Measurements from ENCODE around the gene PLCB2. TPM values are rescaled to one million over a fixed set of nuclear protein-coding genes. Genes with fewer than 3 reads are reported as not detected.

Gene PLCB2
- total and polyA plus RNA-seq, 5 donors: 11.5 to 28.9 (median 19.5) TPM

- no peak overlapping the region for H3K27ac ChIP-seq (ENCODE audit: low read length)
- ATAC-seq (no peak), DNase-seq (peak in 1 of 3 donors; percentile 38)
- WGBS: 92% methylated on average over 8 of the region's 8 CpGs
- H3K4me1 ChIP-seq (ENCODE audit: control insufficient read depth, insufficient read depth, low read length): peaks cover 2% of the 10 kb centered on the region
- H3K9me3 ChIP-seq (ENCODE audit: control insufficient read depth, low read length): no peaks in the 10 kb centered on the region
- intact Hi-C loops (cut with DNase I): no loop called here
- H3K4me3 ChIP-seq (ENCODE audit: low read length): no peak overlapping the region
- no peaks in the 10 kb centered on the region for H3K27me3 ChIP-seq (ENCODE audit: control insufficient read depth, insufficient read depth)
Measured at GRCh38 chr15:40246496-40247280, 61.0 kb downstream of the PLCB2 start.

DNA sequence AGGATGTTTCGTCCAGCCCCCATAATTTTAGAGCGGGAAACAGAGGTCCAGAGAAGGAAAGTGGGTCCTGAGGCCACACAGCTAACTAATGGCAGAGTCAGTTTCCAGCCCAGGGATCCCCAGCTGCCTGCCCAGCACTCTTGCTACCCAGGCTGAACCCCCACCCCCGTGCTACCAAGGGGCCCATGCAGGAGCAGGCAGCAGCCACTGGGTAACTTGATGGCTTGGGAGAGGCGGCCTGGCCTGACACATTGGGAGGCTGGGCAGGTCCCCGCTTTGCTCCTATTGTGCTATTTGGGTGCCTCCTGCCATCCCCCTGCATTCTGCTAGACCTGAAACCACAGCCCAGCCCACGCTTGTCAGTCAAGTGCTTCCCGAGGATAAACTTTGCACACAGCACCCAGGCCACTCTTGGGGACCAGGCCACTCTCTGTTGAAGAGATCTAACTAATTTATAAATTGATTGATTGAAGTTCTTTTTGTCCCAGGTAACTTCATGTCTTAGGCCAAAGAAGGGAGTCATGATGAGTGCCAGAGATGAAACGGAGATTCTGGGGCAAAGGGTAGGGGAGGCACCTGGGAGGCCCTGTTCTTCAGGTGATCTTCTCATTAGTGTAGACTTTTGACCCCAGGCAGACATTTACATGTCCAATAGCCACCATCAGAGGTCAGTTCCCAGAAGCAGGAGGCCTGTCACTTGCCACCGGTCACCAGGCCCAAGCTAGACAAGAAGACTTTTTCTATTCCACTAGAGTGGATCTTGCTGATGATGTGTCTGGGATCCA, 61.9 kb downstream of the PLCB2 start:
- no peaks in the 10 kb centered on the region for H3K27me3 ChIP-seq (ENCODE audit: control insufficient read depth, insufficient read depth)
- peak in 1 of 3 donors; percentile 50 for DNase-seq
- no peaks in the 10 kb centered on the region for H3K9me3 ChIP-seq (ENCODE audit: control insufficient read depth, low read length)
- H3K4me1 ChIP-seq (ENCODE audit: control insufficient read depth, insufficient read depth, low read length): peaks cover 2% of the 10 kb centered on the region
- 85% methylated on average over 9 of the region's 9 CpGs for WGBS
- no peak overlapping the region for H3K4me3 ChIP-seq (ENCODE audit: low read length)
- intact Hi-C loops (cut with DNase I): no loop called here
- ATAC-seq: no peak
- no peak overlapping the region for H3K27ac ChIP-seq (ENCODE audit: low read length)

DNA sequence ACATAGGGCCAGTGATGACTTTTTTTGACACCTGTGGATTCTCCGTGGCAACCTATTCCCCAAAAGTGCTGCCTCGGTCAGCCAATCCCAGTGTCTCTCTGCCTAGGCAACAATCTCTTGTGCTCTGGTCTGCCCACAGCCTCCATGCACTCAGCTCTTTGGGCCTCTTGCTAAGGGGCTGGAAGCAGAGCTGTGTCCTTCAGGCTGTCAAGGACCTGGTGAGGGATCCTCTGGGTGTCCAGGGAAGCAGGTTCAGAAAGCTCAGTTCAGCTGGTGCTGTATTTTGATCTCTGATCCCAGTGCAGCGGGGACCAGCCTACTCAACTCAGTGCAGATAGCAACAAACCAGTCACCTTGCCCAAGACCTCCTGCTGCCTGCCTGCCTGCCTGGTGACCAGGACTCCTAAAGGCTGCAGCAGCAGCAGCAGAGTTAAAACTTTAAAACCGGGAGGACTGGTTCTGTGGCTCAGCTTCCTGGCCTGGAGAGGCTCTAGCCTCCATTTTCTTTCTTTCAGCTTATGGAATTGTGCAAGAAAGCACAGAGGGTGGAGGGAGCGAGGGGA, 62.7 kb downstream of the PLCB2 start:
- ATAC-seq: no peak
- DNase-seq: no peak

DNA sequence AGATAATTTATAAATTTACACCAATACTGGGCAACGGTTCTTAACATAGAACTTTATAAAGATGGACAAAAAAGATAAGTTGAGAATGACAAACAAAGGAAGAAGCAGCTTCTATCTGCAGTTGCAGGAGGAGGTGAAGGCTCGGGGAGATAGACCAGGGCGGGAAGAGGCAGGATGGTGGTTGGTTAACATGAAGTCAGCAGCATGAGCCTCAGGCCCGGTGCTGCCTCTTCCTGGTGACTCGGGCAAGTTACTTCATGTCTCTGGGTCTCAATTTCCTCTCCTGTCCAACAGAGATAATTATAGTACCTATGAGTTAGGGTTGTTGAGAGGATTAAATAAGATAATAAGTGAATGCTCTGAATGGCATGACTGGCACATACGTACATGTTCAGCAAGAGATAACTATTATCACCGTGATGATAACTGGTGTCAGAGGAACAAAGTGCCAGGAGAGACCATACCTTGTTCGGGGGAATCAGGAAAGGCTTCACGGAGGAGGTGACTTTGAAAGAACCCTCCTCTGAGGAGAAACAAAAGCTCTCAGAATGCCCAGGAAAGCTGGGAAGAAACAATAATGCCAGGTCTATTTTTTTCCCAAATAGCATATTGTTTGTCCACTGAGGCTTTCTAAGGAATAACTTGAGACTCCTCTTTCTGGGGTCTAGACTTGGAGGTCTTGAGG, 64.5 kb downstream of the PLCB2 start:
- DNase-seq (no peak), ATAC-seq (no peak)
- Histone ChIP-seq H3K9me3 (ENCODE audit: control insufficient read depth, low read length) (no peaks in the 10 kb centered on the region), H3K27me3 (ENCODE audit: control insufficient read depth, insufficient read depth) (no peaks in the 10 kb centered on the region), H3K4me3 (ENCODE audit: low read length) (no peak overlapping the region), H3K4me1 (ENCODE audit: control insufficient read depth, insufficient read depth, low read length) (no peaks in the 10 kb centered on the region), H3K27ac (ENCODE audit: low read length) (no peak overlapping the region)
- 68% methylated on average over 9 of the region's 9 CpGs for WGBS
- intact Hi-C loops (cut with DNase I): no loop called here

More for the DNA sequence above, 62.7 kb downstream of the PLCB2 start:
- intact Hi-C loops (cut with DNase I): no loop called here
- Histone ChIP-seq H3K4me1 (ENCODE audit: control insufficient read depth, insufficient read depth, low read length) (peaks cover 2% of the 10 kb centered on the region), H3K27ac (ENCODE audit: low read length) (no peak overlapping the region), H3K9me3 (ENCODE audit: control insufficient read depth, low read length) (no peaks in the 10 kb centered on the region), H3K4me3 (ENCODE audit: low read length) (no peak overlapping the region), H3K27me3 (ENCODE audit: control insufficient read depth, insufficient read depth) (no peaks in the 10 kb centered on the region)
- 71% methylated on average over 5 of the region's 5 CpGs for WGBS

DNA sequence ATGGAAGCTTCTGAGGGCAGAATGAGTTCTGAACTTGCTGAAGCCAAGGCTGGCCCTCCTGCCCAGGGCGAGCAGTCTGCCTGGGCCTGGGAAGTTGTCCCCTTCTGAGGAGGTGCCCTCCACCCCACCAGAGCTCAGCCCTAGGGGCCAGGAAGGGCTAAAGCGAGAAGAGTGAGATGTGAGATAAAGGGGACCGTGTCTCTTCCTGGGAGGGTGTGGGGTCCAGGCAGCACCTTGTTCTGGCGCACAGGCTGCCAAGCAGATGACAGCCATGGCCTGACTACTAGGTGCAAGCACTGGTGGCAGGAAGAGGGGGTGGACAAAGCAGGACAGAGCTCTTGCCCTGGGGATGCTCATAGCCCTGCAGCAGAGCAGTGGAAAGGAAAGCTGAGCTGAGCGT, 65.1 kb downstream of the PLCB2 start:
- no peaks in the 10 kb centered on the region for H3K9me3 ChIP-seq (ENCODE audit: control insufficient read depth, low read length)
- WGBS: 84% methylated on average over 5 of the region's 5 CpGs
- no peaks in the 10 kb centered on the region for H3K4me1 ChIP-seq (ENCODE audit: control insufficient read depth, insufficient read depth, low read length)
- ATAC-seq: no peak
- H3K4me3 ChIP-seq (ENCODE audit: low read length): no peak overlapping the region
- H3K27me3 ChIP-seq (ENCODE audit: control insufficient read depth, insufficient read depth): no peaks in the 10 kb centered on the region
- DNase-seq: no peak
- H3K27ac ChIP-seq (ENCODE audit: low read length): no peak overlapping the region
- intact Hi-C loops (cut with DNase I): no loop called here

GRCh38 chr15:40242213-40242599, 65.5 kb downstream of the PLCB2 start:
- DNase-seq (peak in 1 of 3 donors; percentile 30), ATAC-seq (no peak)
- H3K27ac ChIP-seq (ENCODE audit: low read length): no peak overlapping the region
- WGBS: 94% methylated on average over 10 of the region's 10 CpGs
- no peaks in the 10 kb centered on the region for H3K4me1 ChIP-seq (ENCODE audit: control insufficient read depth, insufficient read depth, low read length)
- intact Hi-C loops (cut with DNase I): no loop called here
- H3K9me3 ChIP-seq (ENCODE audit: control insufficient read depth, low read length): no peaks in the 10 kb centered on the region
- no peaks in the 10 kb centered on the region for H3K27me3 ChIP-seq (ENCODE audit: control insufficient read depth, insufficient read depth)
- H3K4me3 ChIP-seq (ENCODE audit: low read length): no peak overlapping the region

DNA sequence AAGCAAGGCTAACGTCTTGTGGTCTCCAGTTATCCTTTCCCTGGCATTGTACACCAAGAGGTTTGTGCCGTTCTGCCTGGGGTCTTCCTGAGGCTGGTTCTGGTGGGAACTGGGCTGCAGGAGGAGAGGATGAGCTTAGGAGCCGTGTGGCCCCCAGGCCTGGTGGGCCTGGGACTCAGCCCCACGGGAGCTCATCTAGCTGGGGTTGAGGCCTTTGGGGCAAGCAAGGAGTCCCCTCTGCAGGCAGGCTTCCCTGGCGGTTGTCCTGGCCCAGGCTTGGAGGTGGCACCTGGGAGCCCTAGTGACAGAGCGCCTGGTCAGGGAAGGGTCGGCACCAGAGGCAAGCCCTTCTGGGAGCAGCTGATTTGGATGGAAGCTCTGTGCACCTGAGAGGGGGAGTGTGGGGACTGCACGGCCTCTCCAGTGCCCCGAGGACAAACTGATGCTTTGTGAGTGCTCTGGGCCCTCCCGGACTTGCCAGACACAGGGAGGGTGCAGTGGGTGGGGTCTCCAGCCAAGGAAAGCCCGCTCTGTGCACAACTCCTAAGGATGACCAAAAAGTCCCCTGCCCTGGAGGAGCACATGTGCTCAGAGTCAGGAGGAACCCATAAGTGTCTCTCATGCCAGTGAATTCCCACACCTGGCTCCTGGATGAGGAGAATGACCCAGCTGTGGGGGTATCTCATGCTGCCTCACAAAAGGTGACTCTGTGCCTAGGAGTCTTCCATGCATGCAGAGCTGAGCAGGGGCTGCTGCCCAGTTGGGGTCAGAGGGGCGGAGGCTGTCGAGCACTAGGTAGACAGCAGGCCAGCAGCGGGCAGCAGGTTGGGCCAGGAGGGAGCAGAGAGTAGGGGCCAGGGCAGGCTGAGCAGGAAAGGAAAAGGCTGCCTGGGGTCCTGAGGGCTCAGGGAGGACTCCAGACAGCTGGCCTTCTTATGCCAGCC, 66.2 kb downstream of the PLCB2 start:
- intact Hi-C loops (cut with DNase I): no loop called here
- no peak for ATAC-seq
- no peak overlapping the region for H3K27ac ChIP-seq (ENCODE audit: low read length)
- no peaks in the 10 kb centered on the region for H3K27me3 ChIP-seq (ENCODE audit: control insufficient read depth, insufficient read depth)
- no peaks in the 10 kb centered on the region for H3K4me1 ChIP-seq (ENCODE audit: control insufficient read depth, insufficient read depth, low read length)
- DNase-seq: peak in 1 of 3 donors; percentile 33
- H3K4me3 ChIP-seq (ENCODE audit: low read length): no peak overlapping the region
- 88% methylated on average over 14 of the region's 14 CpGs for WGBS
- no peaks in the 10 kb centered on the region for H3K9me3 ChIP-seq (ENCODE audit: control insufficient read depth, low read length)

DNA sequence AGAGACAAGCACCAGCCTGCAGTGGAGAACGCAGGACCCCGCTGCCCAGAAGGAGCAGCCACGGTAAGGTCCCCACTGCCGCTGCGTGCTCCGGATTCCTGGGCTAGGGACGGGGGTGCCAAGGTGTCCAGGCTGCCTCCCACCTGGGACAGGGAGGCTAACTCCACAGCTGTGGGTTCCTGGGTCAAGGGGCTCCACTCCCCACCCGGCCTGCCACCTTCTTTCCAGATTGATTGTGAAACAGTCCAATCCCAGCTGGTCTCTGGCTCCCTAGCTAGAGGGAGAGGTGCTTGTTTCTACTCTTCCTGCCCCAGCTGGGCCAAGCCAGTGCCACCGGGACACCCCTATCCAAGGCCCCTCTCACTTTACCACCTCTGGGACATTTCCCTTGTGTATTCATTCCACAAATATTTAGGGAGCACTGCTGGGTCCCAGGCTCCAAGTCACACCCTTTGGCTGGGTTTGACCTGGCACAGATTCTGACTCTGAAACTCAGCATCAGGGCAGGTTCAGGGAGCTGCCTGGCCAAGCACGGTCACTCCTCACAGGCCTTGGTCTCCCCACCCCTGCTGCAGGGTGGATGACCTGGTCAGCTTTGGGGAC, 67.0 kb downstream of the PLCB2 start:
- intact Hi-C loops (cut with DNase I): no loop called here
- ATAC-seq (no peak), DNase-seq (peak in 1 of 3 donors; percentile 44)
- H3K4me1 ChIP-seq (ENCODE audit: control insufficient read depth, insufficient read depth, low read length): no peaks in the 10 kb centered on the region
- WGBS: 89% methylated on average over 10 of the region's 10 CpGs
- no peak overlapping the region for H3K4me3 ChIP-seq (ENCODE audit: low read length)
- H3K27me3 ChIP-seq (ENCODE audit: control insufficient read depth, insufficient read depth): no peaks in the 10 kb centered on the region
- no peak overlapping the region for H3K27ac ChIP-seq (ENCODE audit: low read length)
- no peaks in the 10 kb centered on the region for H3K9me3 ChIP-seq (ENCODE audit: control insufficient read depth, low read length)

DNA sequence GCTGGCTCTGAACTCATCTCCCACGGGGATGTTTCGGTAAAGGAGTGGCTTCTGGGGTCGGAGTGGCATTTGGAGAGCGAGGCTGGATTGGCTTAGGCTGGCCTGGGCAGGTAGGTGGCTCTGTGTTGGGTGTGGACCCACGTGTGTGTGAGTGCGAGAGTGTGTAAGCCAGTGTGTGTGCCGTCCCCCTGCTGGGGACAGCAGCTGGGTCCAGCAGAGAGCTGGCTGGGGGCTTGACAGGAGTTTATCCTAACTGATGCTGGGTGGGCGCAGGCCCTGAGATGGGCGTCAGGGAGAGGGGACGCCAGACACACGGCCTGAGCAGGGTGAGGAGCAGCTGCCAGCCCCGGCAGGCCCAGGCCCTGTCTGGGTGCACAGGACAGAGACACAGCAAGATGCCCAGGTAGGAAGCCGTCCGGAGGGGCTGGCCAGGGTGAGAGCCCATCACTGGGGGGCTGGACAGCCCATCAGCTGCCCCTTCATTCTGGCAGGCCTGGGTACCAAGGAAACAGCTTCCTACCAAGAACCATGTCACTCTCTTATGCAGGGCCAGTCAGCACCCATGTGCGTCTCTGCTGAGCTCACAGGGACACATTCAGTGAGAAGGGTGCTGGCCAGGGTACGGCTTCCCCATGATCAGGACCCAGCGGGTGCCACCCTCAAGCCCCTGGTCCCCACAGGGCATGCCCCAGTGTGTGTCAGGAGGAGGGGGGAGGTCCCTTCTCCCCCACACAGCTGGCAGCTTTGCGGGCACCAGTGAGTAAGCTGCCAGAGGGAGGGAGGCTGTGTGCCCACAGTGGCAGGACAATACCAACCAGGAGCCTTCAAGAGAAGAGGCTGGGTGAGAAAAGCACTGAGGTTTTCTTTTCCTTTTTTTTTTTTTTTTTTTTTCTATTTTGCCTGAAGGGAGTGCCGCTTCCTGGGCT, 67.8 kb downstream of the PLCB2 start:
- peak in 1 of 3 donors; percentile 52 for DNase-seq
- WGBS: 77% methylated on average over 19 of the region's 19 CpGs
- H3K27ac ChIP-seq (ENCODE audit: low read length): no peak overlapping the region
- ATAC-seq: peak; percentile 26 to 37
- no peaks in the 10 kb centered on the region for H3K27me3 ChIP-seq (ENCODE audit: control insufficient read depth, insufficient read depth)
- H3K4me3 ChIP-seq (ENCODE audit: low read length): no peak overlapping the region
- intact Hi-C loops (cut with DNase I): no loop called here
- no peaks in the 10 kb centered on the region for H3K4me1 ChIP-seq (ENCODE audit: control insufficient read depth, insufficient read depth, low read length)
- H3K9me3 ChIP-seq (ENCODE audit: control insufficient read depth, low read length): no peaks in the 10 kb centered on the region
